A549 treated with DMSO at 1 μM for 4 hours (cell line): ENCODE results near the gene GJB5. TPM values are rescaled to one million over a fixed set of nuclear protein-coding genes. Genes with fewer than 3 reads are reported as not detected.

Source experiments
- total RNA-seq: library from RNA; stranded (reverse); fragments of 200-300 nt; extraction: Qiagen RNA extraction; gene quantifications from 5 replicates; pipeline ENCODE4 v1.2.3, GENCODE V29; 2022; ENCODE audit warnings: low read depth

GJB5 gene
- 0.12 TPM in 2 of 5 replicates, not detected in the others for total RNA-seq

DNA sequence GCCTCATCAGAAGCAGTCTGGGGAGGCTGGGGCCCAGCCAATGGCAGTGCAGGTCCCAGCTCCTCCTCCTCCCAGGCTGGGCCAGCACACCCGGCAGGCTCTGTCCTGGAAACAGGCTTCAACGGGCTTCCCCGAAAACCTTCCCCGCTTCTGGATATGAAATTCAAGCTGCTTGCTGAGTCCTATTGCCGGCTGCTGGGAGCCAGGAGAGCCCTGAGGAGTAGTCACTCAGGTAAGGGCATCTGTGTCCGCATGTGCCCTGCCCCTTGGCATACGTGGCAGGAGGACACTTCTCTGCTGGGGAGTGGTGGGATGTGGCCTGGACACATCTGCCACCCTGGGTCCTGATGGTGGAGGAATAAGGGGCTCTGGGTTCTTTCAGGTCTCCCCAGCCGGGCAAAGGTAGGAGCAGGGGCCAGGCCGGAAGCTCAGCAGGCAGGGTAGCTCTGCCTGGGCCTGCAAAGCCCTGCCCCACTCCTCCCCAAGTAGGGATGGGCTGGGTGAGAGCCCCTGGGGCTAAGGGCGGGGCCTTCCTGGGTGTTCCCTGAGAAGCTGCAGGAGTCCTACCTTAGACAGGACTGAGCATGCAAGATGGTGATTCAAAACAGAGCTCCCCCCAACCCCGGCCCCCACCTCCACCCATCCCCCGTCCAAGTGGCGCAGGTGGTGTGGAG, at the start of gene GJB5:
GJB5 (plus strand) TSS at position 84 of the 674 bp plus-strand sequence. CDS start 2,284 bp downstream, outside the sequence.

DNA sequence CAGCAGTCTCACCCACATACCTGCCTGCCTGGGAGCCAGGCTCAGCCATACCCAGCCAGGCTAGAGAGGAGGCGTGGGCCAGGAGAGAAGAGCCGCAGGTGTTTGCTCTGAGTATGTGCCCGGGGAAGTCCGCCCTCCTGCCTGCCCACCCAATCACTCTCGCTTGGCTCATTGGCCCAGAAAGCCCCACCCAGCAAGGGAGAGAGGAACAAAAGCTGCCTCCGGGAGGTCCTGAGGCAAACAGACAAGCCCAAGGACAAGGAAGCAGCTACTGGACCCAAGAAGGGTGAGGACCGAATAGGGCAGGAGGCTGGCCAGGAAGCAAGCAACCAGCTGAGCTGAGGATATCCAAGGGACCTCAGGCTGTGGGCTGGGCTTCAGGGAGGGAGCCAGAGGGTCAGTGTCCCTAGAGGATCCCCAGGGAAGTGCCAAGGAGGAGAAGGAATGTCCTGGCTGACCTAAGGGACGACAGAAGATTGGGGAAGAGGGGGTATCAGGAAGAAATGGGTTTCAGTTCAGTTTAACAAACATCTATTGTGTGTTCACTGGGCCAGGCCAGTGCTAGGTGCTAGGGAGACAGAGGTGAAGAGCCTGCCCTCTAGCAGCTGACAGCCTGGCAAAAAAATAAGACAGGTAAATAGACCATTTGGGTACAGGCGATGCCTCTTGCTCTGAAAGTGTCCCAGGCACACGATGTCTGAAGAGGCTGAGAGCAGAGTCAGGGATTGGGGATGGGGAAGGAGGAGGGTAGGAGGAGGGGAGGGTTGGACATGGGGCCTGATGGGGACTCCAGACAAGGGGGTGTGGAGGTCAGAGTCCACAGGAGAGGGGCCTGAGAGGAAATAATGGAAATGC, 4.9 kb downstream of the GJB5 start, which contains the start of gene GJB4:
GJB4 (plus strand) TSS at position 238 of the 855 bp plus-strand sequence. CDS start 1,515 bp downstream, outside the sequence.

DNA sequence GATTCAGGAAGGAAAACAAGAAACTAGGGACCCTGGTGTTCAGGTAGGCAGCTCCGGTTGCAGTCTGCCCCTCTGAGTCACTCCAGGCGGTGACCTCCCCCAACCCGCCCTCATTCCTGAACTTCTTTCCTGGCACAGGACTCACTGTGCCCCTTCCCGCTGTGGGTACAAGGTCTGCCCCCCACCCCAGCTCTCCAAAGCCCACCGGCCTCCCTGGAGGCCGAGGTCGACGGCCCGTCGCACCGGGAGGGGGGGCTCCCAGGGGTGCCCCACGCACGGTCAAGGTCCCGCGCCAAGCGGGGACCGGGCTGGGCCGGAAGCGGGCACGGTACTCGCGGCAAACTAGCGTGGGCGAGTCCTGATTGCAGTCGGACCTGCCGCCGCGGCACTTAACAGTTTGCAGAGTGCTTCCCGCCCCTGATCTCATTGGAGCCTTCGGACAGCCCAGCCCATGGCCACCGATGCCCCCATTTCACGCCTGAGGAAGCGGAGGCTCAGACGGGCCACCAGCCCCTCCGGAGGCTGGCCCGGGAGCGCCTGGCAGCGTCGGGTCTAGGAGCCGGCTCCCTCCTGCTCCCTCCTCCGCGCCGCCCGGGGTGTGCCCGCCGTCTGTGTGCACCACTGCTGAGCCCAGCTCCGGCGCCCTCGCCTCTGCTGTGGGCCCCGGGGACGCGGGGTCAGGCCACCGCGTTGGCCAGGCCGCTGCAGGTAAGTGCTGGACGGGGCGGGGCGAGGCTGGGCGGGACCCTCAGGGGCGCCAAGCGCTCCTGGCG, 26.4 kb downstream of the GJB5 start, which contains the start of gene GJB3:
GJB3 (plus strand) TSS at position 144 of the 773 bp plus-strand sequence. CDS start 3,549 bp downstream, outside the sequence.

GRCh38 chr1:34792868-34793727, 38.3 kb downstream of the GJB5 start, which contains the start of gene GJA4:
GJA4 (plus strand) TSS chr1:34792999; CDS start chr1:34794214, 1,215 bp downstream.

Other genes with a start within 250 kb of the GJB5 start
- 0.03 to 0.18 TPM (median 0.08 TPM) in 4 of 5 replicates, not detected in the other for gene GJB4, start 4.7 kb downstream of the GJB5 start, total RNA-seq
- 5.4 to 8.1 TPM (median 6.1 TPM) in 5 replicates for gene GJB3, start 26.2 kb downstream of the GJB5 start, total RNA-seq
- not detected in 5 replicates for gene GJA4, start 38.0 kb downstream of the GJB5 start, total RNA-seq
- 51.6 to 59.6 TPM (median 54.9 TPM) in 5 replicates for gene SMIM12, start 104.7 kb downstream of the GJB5 start, total RNA-seq
- 0.08 to 0.25 TPM (median 0.17 TPM) in 5 replicates for gene DLGAP3, start 174.6 kb downstream of the GJB5 start, total RNA-seq
- gene TMEM35B, start 230.3 kb downstream of the GJB5 start, total RNA-seq: 16.7 to 20.1 TPM (median 17.3 TPM) in 5 replicates